GM12865 (cell line): ENCODE data around the gene OR13J1.

Experiments
- DNase-seq: peaks from one replicate; pipeline ENCODE4 v3.0.0; 2010; ENCODE audit warnings: low read depth
- H3K4me3 ChIP-seq: 2 replicates; pipeline ENCODE4 v1.5.1; 2011; ENCODE audit warnings: mild to moderate bottlenecking, low read depth, low read length, control low read depth
- CTCF ChIP-seq: IDR thresholded peaks from 2 replicates; pipeline ENCODE4 v1.5.1; 2011; ENCODE audit warnings: low read length, control low read depth, low read depth, inconsistent platforms; ENCODE audit not compliant: insufficient read depth; ENCODE audit errors: missing control alignments

Gene OR13J1

DNA sequence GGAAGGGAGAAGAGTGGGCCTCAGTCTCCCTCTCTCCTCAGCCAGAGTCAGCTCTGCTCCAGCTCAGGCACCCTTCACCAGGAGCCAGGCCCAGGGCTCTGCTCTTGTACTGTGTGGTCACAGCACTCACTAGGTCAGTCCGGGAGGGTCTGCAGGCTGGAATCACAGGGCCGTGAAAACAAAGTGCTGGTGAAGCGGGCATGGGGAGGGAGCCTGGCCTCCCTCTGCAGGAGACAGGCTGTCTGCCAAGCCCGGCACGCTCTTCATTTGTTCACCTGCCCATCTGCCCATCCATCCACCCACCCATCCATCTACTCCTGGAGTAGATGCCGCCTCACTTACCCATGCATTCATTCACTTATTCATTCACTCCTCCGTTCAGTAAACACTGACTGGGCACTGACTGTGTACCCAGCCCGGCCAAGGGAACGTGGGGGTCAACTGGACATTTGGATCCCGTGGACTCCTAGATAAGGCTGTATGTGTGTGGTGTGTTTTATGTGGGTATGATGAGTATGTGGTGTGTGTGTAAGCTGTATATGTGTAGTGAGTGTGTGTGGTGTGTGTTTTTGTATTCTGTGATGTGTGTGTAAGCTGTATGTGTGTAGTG, 42.7 kb upstream of the OR13J1 start:
- H3K4me3 ChIP-seq: no peak overlapping the region
- TF ChIP-seq CTCF: no peak
- DNase-seq: no peak

GRCh38 chr9:35911690-35912089, 41.5 kb upstream of the OR13J1 start:
- H3K4me3 ChIP-seq: no peak overlapping the region
- DNase-seq: no peak
- TF ChIP-seq CTCF: no peak

DNA sequence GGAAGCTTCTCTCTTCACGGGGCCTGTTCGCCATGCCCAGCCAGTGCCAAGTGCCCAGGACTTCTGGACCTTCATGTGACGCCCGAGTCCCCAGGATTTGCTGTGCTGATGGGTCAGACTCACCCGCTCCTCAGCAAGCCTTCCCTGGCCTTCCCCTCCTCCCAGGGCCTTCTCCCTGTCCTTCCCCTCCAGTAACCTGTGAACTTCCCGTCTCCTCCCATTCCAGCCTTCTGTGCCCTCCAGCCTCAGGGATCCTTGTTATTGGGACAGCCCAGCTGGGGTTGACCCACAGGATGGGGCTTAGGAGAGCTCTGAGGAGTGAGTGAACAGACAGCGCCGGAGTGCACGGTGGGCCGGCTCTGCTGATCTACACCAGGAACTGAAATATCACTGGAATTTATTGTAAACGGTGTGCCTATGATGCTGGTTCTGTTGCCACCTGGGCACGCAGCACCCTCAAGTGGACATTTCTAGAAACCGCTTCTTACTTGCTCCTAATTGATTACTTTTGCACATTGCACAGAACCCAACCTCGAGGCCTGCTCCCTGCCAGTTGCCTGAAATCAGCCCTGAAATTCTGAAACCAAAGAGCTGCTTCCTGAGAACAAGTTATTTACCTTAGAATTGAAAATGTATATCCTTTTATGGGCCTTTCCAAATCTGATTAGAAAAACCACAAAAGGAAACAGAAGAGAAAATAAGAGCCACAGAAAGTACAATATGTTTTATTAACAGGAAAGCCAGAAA, 40.6 kb upstream of the OR13J1 start:
- peak; percentile 63 for DNase-seq
- H3K4me3 ChIP-seq: no peak overlapping the region
- TF ChIP-seq CTCF: peak; percentile 46

GRCh38 chr9:35909687-35910612, 39.7 kb upstream of the OR13J1 start:
- DNase-seq: no peak
- no peak for TF ChIP-seq CTCF
- H3K4me3 ChIP-seq: no peak overlapping the region

- no peak within 1 kb of the TSS for H3K4me3 ChIP-seq
These were observed 39.1 kb upstream of the OR13J1 start, which contains the start of gene SPAAR for GRCh38 chr9:35909274-35909673. SPAAR (plus strand) TSS chr9:35909490; CDS start chr9:35910464, 974 bp downstream.

DNA sequence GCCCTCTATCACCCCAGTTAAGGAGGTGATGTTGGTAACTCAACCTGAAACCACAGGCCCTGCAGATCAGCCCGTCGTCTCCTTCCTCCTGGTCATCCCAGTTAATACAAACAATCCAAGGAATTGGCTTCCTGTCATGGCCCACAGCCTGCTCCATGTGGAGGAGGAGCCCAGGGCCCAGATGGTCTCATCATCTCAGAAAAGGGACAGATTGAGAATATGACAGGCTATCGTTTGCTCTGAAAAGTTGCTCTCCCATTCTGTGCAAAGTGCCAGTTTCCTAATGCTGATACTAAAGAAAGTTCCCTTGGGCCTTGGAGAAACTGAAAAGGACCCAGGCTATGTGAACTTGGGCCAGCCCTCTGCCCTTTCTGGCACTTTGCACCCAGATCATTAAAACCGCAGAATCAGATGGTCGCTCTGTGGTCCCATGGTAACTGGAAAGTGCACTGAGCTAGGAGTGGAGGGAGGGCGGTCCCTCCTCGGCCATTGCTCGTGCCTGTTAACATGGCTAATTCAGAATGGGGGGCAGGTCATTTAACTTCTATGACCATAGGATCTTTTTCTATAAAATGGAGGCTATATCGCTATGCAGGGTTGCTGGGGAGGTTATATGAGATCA, 38.4 kb upstream of the OR13J1 start:
- no peak for DNase-seq
- no peak for TF ChIP-seq CTCF
- no peak overlapping the region for H3K4me3 ChIP-seq

More at GRCh38 chr9:35909274-35909673, 39.1 kb upstream of the OR13J1 start, which contains the start of gene SPAAR:
- DNase-seq: no peak
- TF ChIP-seq CTCF: no peak
